Mesendoderm (in vitro differentiated cells): Measurements from ENCODE around the gene NRSN2.
"Not testable (repeated sequence)": the region's sequence is repeated elsewhere in the genome, so short reads cannot be mapped to it uniquely, and the experiment has no call there.

ENCODE experiments used
- DNase-seq: peaks from one replicate; pipeline ENCODE4 v3.0.0; 2013
- H2AK5ac ChIP-seq: 2 replicates; pipeline ENCODE4 v1.6.1; 2013; ENCODE audit warnings: low read length, inconsistent platforms
- H2BK120ac ChIP-seq: 2 replicates; pipeline ENCODE4 v1.6.1; 2013; ENCODE audit warnings: low read depth, mild to moderate bottlenecking, low read length, moderate library complexity, mixed read lengths
- H2BK15ac ChIP-seq: replicated peaks from 2 replicates; pipeline ENCODE4 v1.6.1; 2013; ENCODE audit warnings: low read depth, mild to moderate bottlenecking, moderate library complexity
- H2BK5ac ChIP-seq: 2 replicates; pipeline ENCODE4 v1.6.1; 2013; ENCODE audit warnings: low read length, inconsistent platforms
- H3K18ac ChIP-seq: 2 replicates; pipeline ENCODE4 v1.6.1; 2013; ENCODE audit warnings: mild to moderate bottlenecking, low read length, mixed read lengths
- H3K23ac ChIP-seq: one replicate; pipeline ENCODE4 v1.6.1; 2013; ENCODE audit warnings: low read length
- H3K27ac ChIP-seq: 2 replicates; pipeline ENCODE4 v1.5.1; 2013; ENCODE audit warnings: low read depth, mild to moderate bottlenecking, inconsistent platforms, low read length, moderate library complexity
- H3K27me3 ChIP-seq: 2 replicates; pipeline ENCODE4 v1.6.1; 2013; ENCODE audit warnings: low read length, control low read depth, mild to moderate bottlenecking, inconsistent platforms; ENCODE audit not compliant: insufficient read depth, poor library complexity
- H3K36me3 ChIP-seq: 2 replicates; pipeline ENCODE4 v1.6.1; 2013; ENCODE audit warnings: low read length, inconsistent platforms; ENCODE audit not compliant: control insufficient read depth, insufficient read depth
- H3K4ac ChIP-seq: one replicate; pipeline ENCODE4 v1.6.1; 2013; ENCODE audit warnings: low read depth, mild to moderate bottlenecking, low read length, moderate library complexity
- H3K4me1 ChIP-seq: 2 replicates; pipeline ENCODE4 v1.6.1; 2013; ENCODE audit warnings: low read depth, low read length, inconsistent platforms; ENCODE audit not compliant: control insufficient read depth
- H3K4me2 ChIP-seq: 2 replicates; pipeline ENCODE4 v1.6.1; 2013; ENCODE audit warnings: low read length
- H3K4me3 ChIP-seq: 2 replicates; pipeline ENCODE4 v1.5.1; 2013; ENCODE audit warnings: mild to moderate bottlenecking, low read length
- H3K56ac ChIP-seq: one replicate; pipeline ENCODE4 v1.6.1; 2013; ENCODE audit warnings: low read length
- H3K79me1 ChIP-seq: 2 replicates; pipeline ENCODE4 v1.6.1; 2013; ENCODE audit warnings: low read length, inconsistent platforms
- H3K79me2 ChIP-seq: 2 replicates; pipeline ENCODE4 v1.6.1; 2013; ENCODE audit warnings: mild to moderate bottlenecking, low read length; ENCODE audit not compliant: control insufficient read depth, insufficient read depth
- H3K9ac ChIP-seq: 2 replicates; pipeline ENCODE4 v1.6.1; 2013; ENCODE audit warnings: low read length, inconsistent platforms
- H4K5ac ChIP-seq: one replicate; pipeline ENCODE4 v1.6.1; 2013; ENCODE audit warnings: low read length
- H4K8ac ChIP-seq: one replicate; pipeline ENCODE4 v1.6.1; 2013; ENCODE audit warnings: low read depth, mild to moderate bottlenecking, control low read depth, low read length, moderate library complexity
- WGBS: extraction: QIAGEN DNeasy Blood & Tissue Kit; methylation state at CpG from one replicate; pipeline ENCODE4 v1.1.7; 2013; ENCODE audit warnings: low lambda C conversion rate, missing lambda C conversion rate; ENCODE audit not compliant: insufficient coverage; ENCODE audit errors: extremely low coverage; 5-methylcytosine and 5-hydroxymethylcytosine counted together

The NRSN2 gene

DNA sequence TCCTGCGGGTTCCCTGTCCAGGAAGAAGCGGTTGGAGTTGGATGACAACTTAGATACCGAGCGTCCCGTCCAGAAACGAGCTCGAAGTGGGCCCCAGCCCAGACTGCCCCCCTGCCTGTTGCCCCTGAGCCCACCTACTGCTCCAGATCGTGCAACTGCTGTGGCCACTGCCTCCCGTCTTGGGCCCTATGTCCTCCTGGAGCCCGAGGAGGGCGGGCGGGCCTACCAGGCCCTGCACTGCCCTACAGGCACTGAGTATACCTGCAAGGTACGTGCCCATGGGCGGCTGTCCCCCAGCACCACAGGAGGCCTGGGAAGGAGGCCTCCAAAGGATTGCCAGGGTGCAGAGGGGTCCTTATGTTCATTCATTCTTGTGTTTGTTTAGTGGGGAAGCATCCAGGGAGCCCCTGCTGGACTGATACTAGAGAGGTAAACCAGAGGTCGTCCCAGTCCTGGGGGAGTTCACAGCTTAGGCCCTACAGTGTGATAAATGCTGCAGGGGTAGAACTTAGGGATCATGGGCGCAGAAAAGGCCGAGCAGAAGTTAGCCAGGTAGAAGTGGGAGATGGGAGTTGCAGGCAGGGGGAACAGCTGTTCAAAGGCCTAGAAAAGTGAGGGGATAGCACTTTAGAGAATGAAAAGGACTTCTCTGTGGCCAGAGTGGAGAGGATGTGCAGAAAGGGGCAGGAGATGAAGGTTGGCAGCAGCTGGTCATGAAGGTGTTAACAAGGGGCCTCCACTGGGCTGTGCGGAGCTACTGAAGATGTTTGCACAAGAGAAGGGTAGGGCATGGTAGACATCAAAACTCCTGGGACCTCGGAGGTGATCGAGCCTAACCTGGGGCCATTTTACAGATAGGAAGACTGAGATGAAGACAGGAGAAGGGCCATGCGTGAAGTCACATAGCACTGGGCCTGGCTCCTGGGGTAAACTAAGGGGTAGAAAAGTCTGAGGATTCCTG is 41.4 kb downstream of the NRSN2 start:
- Histone ChIP-seq H3K36me3 (peaks cover 2% of the 10 kb centered on the region), H3K23ac (no peak overlapping the region), H3K27ac (no peak overlapping the region)

GRCh38 chr20:389220-389619 is 42.3 kb downstream of the NRSN2 start:
- H3K23ac ChIP-seq = no peak overlapping the region
- no peak overlapping the region for H2BK5ac ChIP-seq
- no peak overlapping the region for H2BK15ac ChIP-seq
- no peaks in the 10 kb centered on the region for H3K79me2 ChIP-seq
- no peak overlapping the region for H3K27ac ChIP-seq
- no peaks in the 10 kb centered on the region for H3K79me1 ChIP-seq
- no peak overlapping the region for H4K5ac ChIP-seq
- H3K56ac ChIP-seq = no peak overlapping the region
- H3K4ac ChIP-seq = no peak overlapping the region
- H3K18ac ChIP-seq = no peak overlapping the region
- no CpG with 5 or more reads among the region's 6 CpGs for WGBS
- H3K4me1 ChIP-seq = no peaks in the 10 kb centered on the region
- H2BK120ac ChIP-seq = no peak overlapping the region
- no peaks in the 10 kb centered on the region for H3K27me3 ChIP-seq
- no peak overlapping the region for H3K4me2 ChIP-seq
- no peak overlapping the region for H2AK5ac ChIP-seq
- peaks cover 2% of the 10 kb centered on the region for H3K36me3 ChIP-seq
- DNase-seq = no peak
- H3K9ac ChIP-seq = no peak overlapping the region
- H4K8ac ChIP-seq = no peak overlapping the region
- H3K4me3 ChIP-seq = no peak overlapping the region

More for the DNA sequence above, 41.4 kb downstream of the NRSN2 start:
- no peak overlapping the region for H2AK5ac ChIP-seq
- no peak overlapping the region for H3K18ac ChIP-seq
- H3K79me2 ChIP-seq = no peaks in the 10 kb centered on the region
- no peak overlapping the region for H2BK120ac ChIP-seq
- H3K79me1 ChIP-seq = no peaks in the 10 kb centered on the region
- H3K9ac ChIP-seq = no peak overlapping the region
- WGBS = no CpG with 5 or more reads among the region's 21 CpGs
- H3K4ac ChIP-seq = no peak overlapping the region
- H3K27me3 ChIP-seq = no peaks in the 10 kb centered on the region
- H3K4me3 ChIP-seq = no peak overlapping the region
- no peak for DNase-seq
- no peak overlapping the region for H4K8ac ChIP-seq
- peaks cover 3% of the 10 kb centered on the region for H3K4me1 ChIP-seq
- no peak overlapping the region for H3K4me2 ChIP-seq
- H3K56ac ChIP-seq = no peak overlapping the region
- H4K5ac ChIP-seq = no peak overlapping the region
- no peak overlapping the region for H2BK15ac ChIP-seq
- no peak overlapping the region for H2BK5ac ChIP-seq

DNA sequence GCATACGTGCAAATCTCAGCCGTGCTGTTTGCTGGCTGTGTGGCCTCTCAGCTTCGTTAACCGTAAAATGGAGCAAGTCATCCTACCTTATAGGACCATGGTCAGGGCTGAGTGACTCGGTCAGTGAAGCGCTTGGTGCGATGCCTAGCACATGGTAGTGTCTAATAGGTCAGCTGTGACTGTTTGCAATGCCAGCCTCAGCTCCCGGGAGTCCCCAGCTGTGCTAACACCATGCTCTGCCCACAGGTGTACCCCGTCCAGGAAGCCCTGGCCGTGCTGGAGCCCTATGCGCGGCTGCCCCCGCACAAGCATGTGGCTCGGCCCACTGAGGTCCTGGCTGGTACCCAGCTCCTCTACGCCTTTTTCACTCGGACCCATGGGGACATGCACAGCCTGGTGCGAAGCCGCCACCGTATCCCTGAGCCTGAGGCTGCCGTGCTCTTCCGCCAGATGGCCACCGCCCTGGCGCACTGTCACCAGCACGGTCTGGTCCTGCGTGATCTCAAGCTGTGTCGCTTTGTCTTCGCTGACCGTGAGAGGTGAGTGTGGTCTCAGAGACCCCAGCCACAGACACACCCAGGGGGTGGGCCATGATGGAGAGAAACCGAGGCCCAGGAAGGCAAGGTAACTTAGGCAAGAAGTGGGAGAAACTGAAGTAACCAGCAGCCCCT is 44.3 kb downstream of the NRSN2 start:
- Histone ChIP-seq H3K56ac (no peak overlapping the region), H4K8ac (no peak overlapping the region), H3K79me2 (no peaks in the 10 kb centered on the region), H3K4me3 (no peak overlapping the region), H2BK15ac (no peak overlapping the region), H3K27me3 (no peaks in the 10 kb centered on the region), H2BK120ac (no peak overlapping the region), H3K27ac (no peak overlapping the region), H2AK5ac (no peak overlapping the region), H3K4me2 (no peak overlapping the region), H3K79me1 (no peaks in the 10 kb centered on the region), H2BK5ac (no peak overlapping the region), H3K9ac (no peak overlapping the region), H3K4ac (no peak overlapping the region), H3K23ac (no peak overlapping the region), H3K36me3 (peaks cover 2% of the 10 kb centered on the region), H3K4me1 (no peaks in the 10 kb centered on the region), H4K5ac (no peak overlapping the region), H3K18ac (no peak overlapping the region)
- WGBS = no CpG with 5 or more reads among the region's 29 CpGs
- DNase-seq = no peak

DNA sequence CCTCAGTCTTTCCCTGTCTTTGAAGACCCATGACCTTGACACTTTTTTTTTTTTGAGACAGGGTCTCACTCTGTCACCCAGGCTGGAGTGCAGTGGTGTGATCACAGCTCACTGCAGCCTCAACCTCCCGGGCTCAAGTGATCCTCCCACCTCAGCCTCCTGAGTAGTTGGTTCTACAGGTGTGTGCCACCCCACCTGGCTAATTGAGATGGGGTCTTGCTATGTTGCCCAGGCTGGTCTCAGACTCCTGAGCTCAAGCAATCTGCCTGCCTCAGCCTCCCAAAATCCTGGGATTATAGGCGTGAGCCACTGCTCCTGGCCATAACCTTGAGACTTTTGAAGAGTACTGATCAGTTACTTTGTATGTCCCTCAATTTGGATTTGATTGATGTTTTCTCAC is 46.4 kb downstream of the NRSN2 start:
- H3K4ac ChIP-seq, H2AK5ac ChIP-seq, H3K4me2 ChIP-seq, H3K27me3 ChIP-seq, H3K56ac ChIP-seq, H4K5ac ChIP-seq, H2BK15ac ChIP-seq, H3K36me3 ChIP-seq, H2BK120ac ChIP-seq, H2BK5ac ChIP-seq, H3K79me2 ChIP-seq, H3K18ac ChIP-seq, H4K8ac ChIP-seq, H3K4me3 ChIP-seq, H3K27ac ChIP-seq, H3K9ac ChIP-seq, H3K79me1 ChIP-seq, DNase-seq, H3K23ac ChIP-seq, H3K4me1 ChIP-seq: not testable (repeated sequence)
- no CpG with 5 or more reads among the region's 2 CpGs for WGBS

DNA sequence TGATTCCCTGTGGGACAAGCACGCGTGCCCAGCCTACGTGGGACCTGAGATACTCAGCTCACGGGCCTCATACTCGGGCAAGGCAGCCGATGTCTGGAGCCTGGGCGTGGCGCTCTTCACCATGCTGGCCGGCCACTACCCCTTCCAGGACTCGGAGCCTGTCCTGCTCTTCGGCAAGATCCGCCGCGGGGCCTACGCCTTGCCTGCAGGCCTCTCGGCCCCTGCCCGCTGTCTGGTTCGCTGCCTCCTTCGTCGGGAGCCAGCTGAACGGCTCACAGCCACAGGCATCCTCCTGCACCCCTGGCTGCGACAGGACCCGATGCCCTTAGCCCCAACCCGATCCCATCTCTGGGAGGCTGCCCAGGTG is 49.3 kb downstream of the NRSN2 start:
- Histone ChIP-seq H3K79me2 (no peaks in the 10 kb centered on the region), H2BK120ac (no peak overlapping the region), H3K4me3 (no peak overlapping the region), H4K8ac (no peak overlapping the region), H3K18ac (no peak overlapping the region), H4K5ac (no peak overlapping the region), H3K9ac (no peak overlapping the region), H3K4me2 (no peak overlapping the region), H3K27me3 (no peaks in the 10 kb centered on the region), H3K4me1 (no peaks in the 10 kb centered on the region), H2AK5ac (no peak overlapping the region), H3K23ac (no peak overlapping the region), H3K36me3 (no peaks in the 10 kb centered on the region), H3K4ac (no peak overlapping the region), H3K79me1 (no peaks in the 10 kb centered on the region), H3K56ac (no peak overlapping the region), H2BK15ac (no peak overlapping the region), H3K27ac (no peak overlapping the region), H2BK5ac (no peak overlapping the region)
- no peak for DNase-seq
- whole genome bisulfite sequencing = no CpG with 5 or more reads among the region's 24 CpGs
